ENCODE results near the gene MPPED1.

MPPED1 gene

DNA sequence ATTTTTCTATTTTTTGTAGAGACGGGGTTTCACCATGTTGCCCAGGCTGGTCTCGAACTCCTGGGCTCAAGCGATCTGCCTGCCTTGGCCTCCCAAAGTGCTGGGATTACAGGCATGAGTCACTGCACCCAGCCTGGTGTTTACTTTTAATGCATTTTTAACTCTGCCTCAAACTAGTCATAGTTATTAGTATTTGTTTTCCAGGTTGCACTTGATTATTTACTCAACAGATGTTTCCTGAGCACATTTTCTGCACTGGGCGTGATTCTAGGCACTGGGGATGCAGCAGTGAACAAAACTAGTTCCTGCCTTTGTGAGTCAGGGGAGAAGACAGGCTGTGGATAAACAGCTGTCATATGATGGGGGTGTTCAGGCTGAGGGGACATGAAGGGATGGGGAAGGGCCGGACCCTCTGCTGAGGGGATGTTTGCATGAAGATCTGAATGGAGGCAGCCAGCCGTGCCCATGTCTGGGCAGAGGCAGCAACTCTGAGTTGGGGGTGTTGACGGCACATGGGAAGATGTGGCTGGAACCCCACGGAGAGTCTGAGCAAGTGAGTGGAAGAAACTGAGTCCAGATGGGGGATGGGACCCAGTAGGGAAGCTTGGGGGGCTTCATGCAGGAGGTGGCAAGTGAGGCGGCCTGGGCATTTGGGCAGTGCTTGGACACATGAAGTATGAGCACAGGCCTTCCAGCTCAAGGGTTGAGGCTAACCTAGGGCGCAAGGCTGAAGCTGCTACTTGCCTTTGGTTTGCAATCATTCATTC, 34.4 kb downstream of the MPPED1 start:
- no peak for DNase-seq (ENCODE audit: low read depth in 1 of 2, low spot score in 1 of 2)

DNA sequence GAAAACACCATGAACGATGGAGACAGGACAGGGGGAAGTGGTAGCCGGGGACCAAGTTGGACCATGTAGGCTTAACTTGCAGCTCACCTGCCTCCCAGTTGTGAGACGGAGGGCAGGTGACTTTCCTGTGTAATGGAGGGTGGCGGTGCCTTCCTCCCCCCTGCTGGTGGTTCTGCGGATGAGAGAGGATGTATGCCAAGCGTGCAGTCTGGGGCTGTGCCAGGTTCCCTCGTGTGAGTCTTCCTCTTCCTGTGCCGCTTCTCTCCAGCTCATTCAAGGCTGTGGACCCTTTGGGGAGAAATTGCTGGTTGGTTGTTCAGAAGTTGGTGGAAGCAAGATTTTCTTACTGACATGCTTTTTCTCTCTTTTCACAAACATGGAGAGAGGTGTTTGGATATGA, 35.1 kb downstream of the MPPED1 start:
- no peak for DNase-seq (ENCODE audit: low read depth in 1 of 2, low spot score in 1 of 2)

DNA sequence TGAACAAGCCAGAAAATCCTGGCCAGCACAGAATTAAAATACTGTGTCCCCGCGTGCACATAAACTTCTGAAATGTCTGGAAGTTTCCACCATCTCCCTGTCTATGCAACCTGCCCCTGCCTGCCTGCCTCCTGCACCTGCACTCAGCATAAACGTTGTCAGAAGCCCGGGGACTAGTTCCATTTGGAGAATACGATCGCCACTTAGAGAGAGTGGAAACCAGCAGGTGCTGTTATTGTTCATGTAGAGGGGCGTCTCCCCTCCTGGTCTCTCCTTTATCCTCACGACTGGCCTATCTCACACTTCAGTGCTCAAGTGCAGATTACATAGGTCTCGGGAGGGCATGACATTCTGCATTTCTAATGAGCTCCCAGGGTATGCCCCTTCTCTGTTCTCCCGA, 35.6 kb downstream of the MPPED1 start:
- DNase-seq (ENCODE audit: low read depth in 1 of 2, low spot score in 1 of 2): no peak

DNA sequence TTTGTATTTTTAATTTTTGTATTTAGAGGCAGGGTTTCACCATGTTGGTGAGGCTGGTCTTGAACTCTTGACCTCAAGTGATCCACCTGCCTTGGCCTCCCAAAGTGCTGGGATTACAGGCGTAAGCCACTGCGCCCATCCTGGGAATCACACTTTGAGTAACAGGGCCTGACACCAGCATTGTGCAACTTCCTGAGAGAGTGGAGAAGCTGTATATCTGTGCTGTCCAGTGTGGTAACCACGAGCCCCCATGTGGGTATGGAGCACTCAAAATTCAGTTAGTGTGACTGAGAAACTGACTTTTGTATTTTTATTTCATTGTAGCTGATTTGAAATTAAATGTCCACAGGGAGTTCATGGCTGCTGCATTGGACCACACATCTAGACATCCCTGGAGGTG, 36.2 kb downstream of the MPPED1 start:
- DNase-seq (ENCODE audit: low read depth in 1 of 2, low spot score in 1 of 2): no peak

DNA sequence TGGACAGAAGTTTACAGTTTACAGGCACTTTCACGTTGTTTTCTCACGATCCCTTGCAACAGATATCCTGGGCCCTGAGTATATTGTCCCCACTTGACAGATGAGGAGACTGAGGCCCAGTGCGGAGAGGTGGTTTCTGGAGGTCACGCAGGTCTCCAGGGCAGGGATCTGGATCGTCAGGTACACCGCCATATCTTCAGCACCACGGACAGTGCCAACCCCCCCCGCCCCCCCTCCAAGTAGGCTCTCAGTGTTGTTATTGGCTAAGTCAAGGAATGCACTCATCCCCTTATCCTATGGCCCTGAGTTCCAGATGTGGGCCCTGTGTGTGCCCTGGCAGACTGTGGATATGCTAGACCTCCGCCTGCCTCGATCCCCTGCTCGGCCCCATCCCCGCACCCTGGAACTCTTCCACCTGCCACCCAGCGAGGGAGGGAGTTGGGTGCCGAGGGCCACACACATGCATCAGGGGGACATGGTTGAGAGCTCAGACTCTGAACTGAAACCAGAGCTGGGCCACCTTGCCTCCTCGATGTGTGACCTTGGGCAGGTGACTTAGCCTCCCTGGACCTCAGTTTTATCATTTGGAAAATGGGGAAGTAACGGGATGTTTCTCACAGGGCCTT, 37.5 kb downstream of the MPPED1 start:
- no peak for DNase-seq (ENCODE audit: low read depth in 1 of 2, low spot score in 1 of 2)

DNA sequence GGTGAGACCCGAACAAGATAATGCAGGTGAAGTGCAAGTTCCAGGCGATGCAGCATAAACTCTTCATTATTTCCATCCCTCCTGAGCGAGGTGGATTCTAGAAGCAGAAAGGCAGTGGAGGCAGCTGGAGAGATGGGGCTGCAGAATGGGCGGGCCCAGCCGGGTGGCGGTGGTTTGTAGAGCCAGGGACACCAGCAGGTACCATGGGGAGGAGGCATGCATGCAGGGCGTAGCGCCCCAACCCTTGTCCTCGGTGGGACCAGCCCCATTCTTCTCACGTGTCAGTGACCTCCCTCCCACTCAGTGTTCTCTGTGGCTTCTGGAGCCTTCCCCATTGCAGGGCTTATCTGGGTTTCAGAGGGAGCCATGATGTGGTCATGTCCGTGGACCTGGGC, 38.0 kb downstream of the MPPED1 start:
- no peak for DNase-seq (ENCODE audit: low read depth in 1 of 2, low spot score in 1 of 2)

DNA sequence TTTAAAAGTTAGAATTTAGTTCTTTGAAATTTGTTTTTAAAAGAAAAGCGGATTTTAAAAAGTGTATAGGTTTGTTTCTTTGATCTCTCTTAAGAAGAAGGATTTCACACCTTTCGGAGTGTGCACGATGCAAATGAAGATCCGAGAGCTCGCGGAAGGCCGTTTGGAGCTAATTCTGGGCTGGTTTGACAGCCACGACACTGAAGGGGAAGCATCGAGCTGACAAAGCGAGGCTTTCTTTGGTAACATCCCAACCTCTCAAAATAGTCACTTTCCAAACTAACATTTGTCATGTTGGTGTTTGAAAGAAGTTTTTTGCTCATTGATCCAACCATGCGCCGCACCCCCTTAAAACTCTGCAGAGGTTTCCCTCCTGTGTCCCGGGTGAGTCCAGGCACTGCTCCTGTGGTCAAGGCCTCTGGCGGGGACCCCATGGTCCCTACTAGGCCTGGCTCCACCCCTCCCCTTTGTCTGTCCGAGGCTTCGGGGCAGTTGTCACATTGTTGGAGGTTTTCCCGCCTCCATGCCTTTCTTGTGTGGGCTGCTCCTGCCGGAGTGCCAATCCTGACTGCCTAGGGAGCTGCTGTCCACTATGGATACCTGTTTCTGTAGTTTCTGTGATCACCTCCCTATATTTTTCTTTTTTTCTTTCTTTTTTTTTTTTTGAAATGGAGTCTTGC, 39.7 kb downstream of the MPPED1 start:
- DNase-seq (ENCODE audit: low read depth in 1 of 2, low spot score in 1 of 2): no peak

DNA sequence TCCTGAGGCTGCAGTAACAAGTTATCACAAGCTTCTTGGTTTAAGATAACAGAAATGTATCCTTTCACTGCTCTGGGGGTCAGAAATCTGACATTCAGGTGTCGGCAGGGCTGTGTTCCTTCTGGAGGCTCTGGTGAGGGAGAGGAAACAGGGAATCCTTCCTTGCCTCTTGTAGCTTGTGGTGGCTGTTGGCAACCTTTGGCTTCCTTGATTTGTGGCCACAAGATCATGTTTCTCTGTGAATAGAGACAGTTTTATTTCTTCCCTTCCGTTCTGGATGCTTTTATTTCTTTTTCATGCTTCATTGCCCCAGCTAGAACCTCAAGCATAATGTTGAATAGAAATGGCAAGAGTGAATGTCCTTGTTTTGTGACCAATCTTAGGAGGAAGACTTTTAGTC, 44.0 kb downstream of the MPPED1 start:
- no peak for DNase-seq (ENCODE audit: low read depth in 1 of 2, low spot score in 1 of 2)

DNA sequence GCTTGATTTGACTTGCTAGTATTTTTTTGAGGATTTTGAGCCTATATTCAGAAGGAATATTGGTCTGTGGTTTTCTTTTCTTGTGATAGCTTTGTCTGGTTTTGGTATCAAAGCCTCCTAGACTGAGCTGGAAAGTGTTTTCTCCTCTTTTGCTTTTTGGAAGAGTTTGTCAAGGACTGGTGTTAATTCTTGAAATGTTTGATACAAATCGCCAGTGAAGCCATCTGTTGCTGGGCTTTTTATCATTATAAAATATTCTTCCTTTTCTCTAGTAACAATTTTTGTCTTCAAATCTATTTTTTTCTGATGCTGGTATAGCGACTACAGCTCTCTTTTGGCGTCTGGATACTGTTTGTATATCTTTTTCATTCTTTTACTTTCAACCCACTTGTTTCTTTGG, 45.2 kb downstream of the MPPED1 start:
- DNase-seq (ENCODE audit: low read depth in 1 of 2, low spot score in 1 of 2): no peak

DNA sequence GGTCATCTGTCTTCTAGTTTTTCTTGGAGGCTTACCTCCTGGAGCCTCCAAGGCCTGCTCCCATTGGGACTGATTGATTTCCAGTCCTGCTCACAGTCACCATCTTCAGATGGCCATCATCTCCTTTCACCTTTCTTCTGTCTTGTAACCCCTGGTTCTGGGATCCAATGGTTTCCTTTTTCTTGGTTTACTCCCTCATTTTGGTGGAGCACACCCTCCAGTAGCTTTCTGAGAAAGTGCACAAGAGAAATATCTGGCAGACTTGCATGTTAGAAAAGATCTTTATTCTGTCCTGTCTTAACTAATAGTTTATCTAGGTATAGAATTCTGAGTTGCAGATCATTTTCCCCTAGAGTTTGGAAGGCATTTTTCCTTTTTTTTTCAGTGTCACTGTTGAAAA, 50.9 kb downstream of the MPPED1 start:
- no peak for DNase-seq (ENCODE audit: low read depth in 1 of 2, low spot score in 1 of 2)

DNA sequence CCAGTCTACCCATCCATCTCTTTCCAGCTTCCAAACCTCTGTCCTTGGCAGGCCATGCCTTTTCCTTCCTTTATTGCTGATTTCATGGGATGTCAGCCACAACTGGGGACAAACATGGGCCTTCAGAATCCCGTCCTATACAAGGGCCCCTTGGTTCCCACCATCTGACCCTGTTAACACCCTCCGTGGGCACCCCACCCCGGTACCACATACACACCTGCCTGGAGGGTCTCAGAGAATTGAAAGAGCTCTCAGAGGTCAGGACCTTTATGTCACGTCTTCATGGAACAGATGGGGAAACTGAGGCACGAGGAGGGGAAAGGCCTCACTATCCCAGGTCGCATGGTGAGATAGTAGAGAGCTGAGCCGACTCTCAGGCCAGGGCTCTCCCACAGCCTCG, 53.0 kb downstream of the MPPED1 start:
- no peak for DNase-seq (ENCODE audit: low read depth in 1 of 2, low spot score in 1 of 2)

DNA sequence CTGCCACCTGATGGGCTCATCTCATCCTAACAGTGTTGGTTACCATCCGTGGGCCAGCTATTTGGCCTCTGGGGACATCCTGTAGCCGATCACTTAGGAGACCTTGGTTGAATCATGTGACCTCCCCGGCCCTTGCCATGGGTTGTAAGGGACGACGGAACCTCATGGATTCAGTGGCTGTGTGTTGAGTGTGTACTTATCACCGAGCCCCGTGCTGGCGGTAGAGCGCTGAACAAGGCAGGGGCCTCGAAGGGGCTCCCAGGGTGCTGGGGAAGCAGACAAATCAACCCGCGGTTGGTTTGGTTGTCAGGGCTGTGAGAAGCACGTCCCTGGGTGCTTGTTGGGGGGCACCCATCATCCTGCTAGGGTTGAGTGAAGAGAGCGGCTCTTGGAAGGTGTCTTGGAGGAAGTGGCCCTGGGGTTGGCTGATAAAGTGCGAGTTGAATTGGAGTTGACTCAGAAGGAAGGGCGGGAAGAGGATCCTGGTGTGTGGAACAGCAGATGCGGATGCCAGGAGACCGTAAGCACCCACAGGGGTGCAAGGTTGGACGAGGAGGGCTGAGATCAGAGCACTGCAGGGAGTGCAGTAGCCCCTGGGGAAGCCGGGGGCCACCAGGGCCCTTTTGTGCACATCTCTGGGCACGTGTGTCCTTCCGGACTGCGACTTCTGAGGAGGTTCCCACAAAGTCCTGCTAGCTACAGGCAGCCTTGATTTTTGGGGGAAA, 53.6 kb downstream of the MPPED1 start:
- DNase-seq (ENCODE audit: low read depth in 1 of 2, low spot score in 1 of 2): no peak

DNA sequence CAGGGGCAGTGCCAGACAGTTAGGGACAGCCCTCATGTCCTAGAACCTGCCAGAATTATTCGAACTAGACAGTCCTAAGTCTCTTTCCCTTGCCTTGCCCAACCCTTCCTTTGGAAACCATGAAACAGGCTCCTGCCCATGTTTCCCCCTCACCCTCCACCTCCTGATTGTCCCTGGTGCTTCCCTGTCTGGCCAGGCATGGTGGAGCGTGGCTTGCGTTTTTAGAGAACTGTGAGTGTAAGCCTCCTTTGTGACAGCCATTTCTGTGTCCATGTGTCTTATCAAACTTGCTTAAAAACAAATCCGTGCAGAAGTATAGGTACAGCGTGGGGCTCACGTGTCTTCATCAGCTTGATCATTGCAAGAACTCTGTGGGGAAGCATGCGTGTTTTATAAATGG, 54.9 kb downstream of the MPPED1 start:
- DNase-seq (ENCODE audit: low read depth in 1 of 2, low spot score in 1 of 2): no peak

DNA sequence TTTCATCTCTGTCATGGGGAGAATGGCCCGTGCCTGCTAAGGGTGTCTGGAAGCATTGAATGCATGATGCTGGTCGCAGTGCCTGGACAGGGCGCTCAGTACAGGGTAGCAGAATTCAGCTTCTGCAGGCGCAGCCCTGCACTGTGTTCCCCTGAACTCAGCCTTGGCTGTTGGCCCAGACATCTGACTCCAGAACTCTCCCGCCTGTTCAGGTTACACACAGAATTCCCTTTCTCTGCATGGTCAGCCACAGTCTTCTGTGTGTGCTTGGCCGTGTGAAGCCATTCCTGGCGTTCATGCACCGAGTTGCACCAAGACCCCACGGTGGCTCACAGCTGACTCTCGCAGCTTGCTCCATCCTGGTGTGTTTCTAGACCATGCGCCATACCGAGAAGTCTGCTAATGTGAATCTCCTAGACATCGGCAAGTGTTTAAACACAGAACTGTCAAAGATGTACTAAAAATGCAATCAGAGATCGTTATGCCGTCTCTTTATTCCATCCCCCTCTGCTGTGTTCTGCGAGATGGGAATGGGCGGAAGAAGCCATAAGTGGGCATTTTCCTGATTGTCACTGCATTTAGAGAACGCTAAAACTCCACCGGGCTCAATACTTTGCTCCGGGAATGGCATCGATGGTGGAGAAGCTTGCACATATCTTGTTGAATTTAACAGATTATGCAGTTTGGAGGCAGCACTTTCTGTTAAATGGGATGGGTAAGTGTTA, 55.6 kb downstream of the MPPED1 start:
- no peak for DNase-seq (ENCODE audit: low read depth in 1 of 2, low spot score in 1 of 2)

DNA sequence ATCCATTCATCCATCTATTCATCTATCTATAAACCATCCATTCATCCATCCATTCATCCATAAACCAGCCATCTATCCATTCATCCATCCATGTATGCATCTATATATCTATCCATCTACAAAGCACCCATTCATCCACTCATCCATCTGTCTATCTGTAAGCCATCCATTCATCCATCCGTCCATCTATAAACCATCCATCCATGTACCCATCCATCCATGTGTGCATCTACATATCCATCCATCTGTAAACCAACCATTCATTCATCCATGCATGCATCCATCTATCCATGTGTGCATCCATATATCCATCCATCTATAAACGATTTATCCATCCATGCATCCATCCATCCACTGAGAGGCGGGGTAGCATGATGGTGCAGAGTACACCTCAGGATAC, 58.4 kb downstream of the MPPED1 start:
- DNase-seq (ENCODE audit: low read depth in 1 of 2, low spot score in 1 of 2): no peak

DNA sequence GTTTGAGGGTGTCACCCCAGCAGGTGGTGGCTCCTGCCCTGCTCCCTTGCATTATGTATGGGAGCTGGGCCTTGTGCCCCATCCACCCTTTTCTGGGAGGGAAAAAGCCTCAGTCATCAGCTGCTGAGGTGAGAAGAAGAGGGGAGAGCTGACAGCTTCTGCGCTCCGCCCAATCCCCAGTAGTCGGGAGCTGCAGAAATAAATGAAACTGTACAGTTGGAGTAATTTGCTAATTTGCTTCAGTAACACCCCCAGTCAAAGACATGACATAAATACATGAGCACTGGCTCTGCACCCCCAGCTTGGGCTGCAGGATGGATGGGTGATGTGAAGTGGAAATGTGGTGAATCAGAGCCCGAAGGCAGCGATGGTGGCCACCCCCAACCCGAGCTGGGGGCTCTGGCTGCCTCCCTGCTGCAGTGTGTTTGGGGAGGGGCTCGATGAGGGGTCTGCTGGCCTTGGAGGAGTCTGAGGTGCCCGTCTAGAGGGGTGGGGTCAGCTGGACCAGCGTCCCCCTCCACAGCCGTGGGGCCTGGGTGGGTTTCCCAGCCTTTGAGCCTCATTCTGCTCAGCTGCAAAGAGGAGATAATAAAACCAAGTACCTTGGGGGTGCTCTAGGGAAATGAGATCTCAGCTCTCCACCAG, 59.2 kb downstream of the MPPED1 start:
- no peak for DNase-seq (ENCODE audit: low read depth in 1 of 2, low spot score in 1 of 2)

DNA sequence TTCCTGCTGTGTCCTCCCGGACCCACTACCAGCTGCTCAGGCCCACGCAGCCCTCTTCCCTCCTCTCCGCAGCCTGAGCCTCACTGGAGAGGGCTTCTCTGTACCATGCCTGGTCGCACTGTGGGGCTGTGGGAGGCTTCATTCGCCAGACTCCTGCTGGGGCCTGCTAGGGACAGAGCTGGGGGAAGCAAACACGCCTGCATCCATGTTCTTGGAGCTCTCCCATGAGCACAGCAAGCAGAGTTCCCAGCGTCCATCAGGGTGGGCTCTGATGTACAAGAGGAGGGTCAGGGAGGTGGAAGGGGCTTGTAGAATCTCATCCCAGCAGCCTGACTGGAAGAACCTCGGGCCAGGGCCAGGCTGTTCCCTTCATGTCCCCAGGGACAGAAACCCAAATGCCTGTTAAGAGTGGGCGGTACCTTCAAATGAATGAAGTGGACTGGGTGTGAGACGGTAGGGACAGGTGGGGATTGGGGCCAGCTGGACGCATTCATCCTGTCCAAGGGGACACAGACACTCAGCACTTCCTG, 59.9 kb downstream of the MPPED1 start:
- DNase-seq (ENCODE audit: low read depth in 1 of 2, low spot score in 1 of 2): no peak

DNA sequence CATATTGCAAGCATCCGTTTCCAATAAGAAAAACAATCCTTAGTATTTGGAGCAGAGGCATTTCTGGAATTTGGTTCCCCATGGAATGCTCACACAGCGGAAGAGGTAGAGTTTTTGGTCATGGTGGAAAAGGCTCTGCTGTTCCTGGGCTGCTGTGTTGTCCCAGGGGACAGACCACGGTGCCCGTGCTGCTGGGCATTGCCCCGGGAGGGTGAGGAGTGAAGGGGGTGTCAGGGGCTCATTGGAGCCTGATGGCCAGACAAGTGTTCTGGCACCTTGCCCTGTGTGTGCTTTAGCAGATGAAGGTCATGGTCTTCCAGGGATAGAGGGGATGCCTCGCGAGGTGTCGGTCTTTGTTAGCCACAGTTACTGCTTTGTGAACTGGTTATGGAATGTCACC, 61.2 kb downstream of the MPPED1 start:
- DNase-seq (ENCODE audit: low read depth in 1 of 2, low spot score in 1 of 2): no peak

DNA sequence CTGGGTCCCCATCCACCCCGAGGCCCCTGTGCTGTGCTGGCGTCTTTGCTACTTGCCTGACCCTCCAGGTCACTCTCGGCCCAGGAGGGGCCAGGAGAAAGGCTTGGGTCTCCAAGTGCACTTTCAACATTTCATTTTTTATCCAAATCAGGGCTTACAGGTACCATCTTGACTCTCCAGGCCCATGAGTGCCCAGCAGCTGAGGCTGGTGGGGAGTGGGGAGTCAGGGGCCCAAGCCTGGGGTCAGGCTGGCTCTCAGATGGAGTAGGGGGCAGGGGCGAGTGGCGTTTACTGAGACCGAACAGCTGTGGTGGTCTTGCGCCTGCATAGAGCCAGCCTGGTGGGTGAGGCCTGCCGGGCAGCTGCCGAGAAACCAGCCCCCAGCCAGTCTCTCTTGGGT, 61.6 kb downstream of the MPPED1 start:
- DNase-seq (ENCODE audit: low read depth in 1 of 2, low spot score in 1 of 2): no peak

All from activated T-helper 1 cell treated with anti-CD3 and anti-CD28 coated beads, Interleukin-2, amount 50 U/mL, for 16 hours (primary cell).